GM19463 (cell line): ENCODE results near the gene NDUFS6.
A peak's percentile ranks its signal among the peaks of the same experiment; 100 is the strongest.
"Not testable (repeated sequence)": the region's sequence is repeated elsewhere in the genome, so short reads cannot be mapped to it uniquely, and the experiment has no call there.

ENCODE experiments used
- ATAC-seq: cut with Tn5 transposase; IDR thresholded peaks from one replicate; pipeline ENCODE4 v1.9.1; 2021; ENCODE audit warnings: mild to moderate bottlenecking, moderate library complexity; ENCODE audit not compliant: unreplicated experiment

Gene NDUFS6

GRCh38 chr5:1781726-1782384, 19.4 kb upstream of the NDUFS6 start:
- ATAC-seq, result no peak

- peak; percentile 9 for ATAC-seq
These were observed 18.6 kb upstream of the NDUFS6 start for GRCh38 chr5:1782385-1783215.

- peak; percentile 86 for ATAC-seq
These were observed 18.0 kb upstream of the NDUFS6 start for GRCh38 chr5:1783216-1783554.

GRCh38 chr5:1784197-1785050, 16.8 kb upstream of the NDUFS6 start:
- no peak for ATAC-seq

GRCh38 chr5:1785062-1785461, 16.1 kb upstream of the NDUFS6 start:
- ATAC-seq, result no peak

GRCh38 chr5:1785984-1786383, 15.2 kb upstream of the NDUFS6 start:
- no peak for ATAC-seq

- no peak for ATAC-seq
These were observed 14.4 kb upstream of the NDUFS6 start for GRCh38 chr5:1786621-1787471.

GRCh38 chr5:1787472-1788047, 13.6 kb upstream of the NDUFS6 start:
- no peak for ATAC-seq

- no peak for ATAC-seq
These were observed 13.0 kb upstream of the NDUFS6 start for GRCh38 chr5:1788200-1788599.

GRCh38 chr5:1788828-1789227, 12.4 kb upstream of the NDUFS6 start:
- no peak for ATAC-seq

GRCh38 chr5:1789438-1789833, 11.8 kb upstream of the NDUFS6 start:
- ATAC-seq, result not testable (repeated sequence)

- no peak for ATAC-seq
These were observed 11.3 kb upstream of the NDUFS6 start for GRCh38 chr5:1789834-1790471.

GRCh38 chr5:1791176-1791575, 10.0 kb upstream of the NDUFS6 start:
- no peak for ATAC-seq

GRCh38 chr5:1792842-1793266, 8.4 kb upstream of the NDUFS6 start:
- ATAC-seq, result peak; percentile 93

GRCh38 chr5:1793301-1793740, 7.9 kb upstream of the NDUFS6 start:
- no peak for ATAC-seq

- ATAC-seq, result no peak
These were observed 7.0 kb upstream of the NDUFS6 start for GRCh38 chr5:1793966-1794900.

GRCh38 chr5:1794901-1795290, 6.3 kb upstream of the NDUFS6 start:
- ATAC-seq, result no peak

GRCh38 chr5:1795506-1795905, 5.7 kb upstream of the NDUFS6 start:
- no peak for ATAC-seq

- ATAC-seq, result no peak
These were observed 5.3 kb upstream of the NDUFS6 start for GRCh38 chr5:1795931-1796330.
